Measurements from ENCODE around the gene ZNRD2.

GRCh38 chr11:65545853-65546216 lies 24.4 kb upstream of the ZNRD2 start:
- TF ChIP-seq TCF12 (IDR thresholded peaks at IDR 0.05; ENCODE audit: low read depth): no peak
- TF ChIP-seq EP300 (IDR thresholded peaks at IDR 0.05; ENCODE audit: borderline replicate concordance): no peak
